HG02973 (cell line): ENCODE data around the gene ZNF398.
"Not testable (repeated sequence)": the region's sequence is repeated elsewhere in the genome, so short reads cannot be mapped to it uniquely, and the experiment has no call there.

Experiments used
- ATAC-seq: cut with Tn5 transposase; IDR thresholded peaks from one replicate; pipeline ENCODE4 v1.9.1; 2021; ENCODE audit warnings: moderate library complexity; ENCODE audit not compliant: unreplicated experiment

Gene ZNF398

GRCh38 chr7:149223761-149224160 is 76.5 kb downstream of the ZNF398 start:
- ATAC-seq: no peak

GRCh38 chr7:149224352-149224751 is 77.1 kb downstream of the ZNF398 start:
- ATAC-seq: no peak

- ATAC-seq: no peak
These were observed 77.9 kb downstream of the ZNF398 start for GRCh38 chr7:149225106-149225505.

- no peak for ATAC-seq
These were observed 78.4 kb downstream of the ZNF398 start for GRCh38 chr7:149225656-149226055.

GRCh38 chr7:149226366-149226765 is 79.1 kb downstream of the ZNF398 start:
- not testable (repeated sequence) for ATAC-seq

- ATAC-seq: no peak
These were observed 79.7 kb downstream of the ZNF398 start for GRCh38 chr7:149226840-149227494.

- ATAC-seq: no peak
These were observed 81.7 kb downstream of the ZNF398 start for GRCh38 chr7:149228831-149229471.

GRCh38 chr7:149229526-149229925 is 82.3 kb downstream of the ZNF398 start:
- ATAC-seq: no peak

- ATAC-seq: no peak
These were observed 85.1 kb downstream of the ZNF398 start for GRCh38 chr7:149232362-149232761.
